Dendritic cell treated with granulocyte-macrophage colony-stimulating factor and Interleukin-4, amounts not matched to agents 40 ng/mL and 50 ng/mL, for 4 days (primary cell): ENCODE results near the gene GNG14.

Experiments
- H3K27ac Mint-ChIP-seq: one replicate; pipeline ENCODE4 v1.8.0; 2022; ENCODE audit warnings: mild to moderate bottlenecking, mixed read lengths
- H3K27me3 Mint-ChIP-seq: one replicate; pipeline ENCODE4 v1.8.0; 2022; ENCODE audit warnings: mild to moderate bottlenecking, mixed read lengths
- H3K36me3 Mint-ChIP-seq: one replicate; pipeline ENCODE4 v1.8.0; 2022; ENCODE audit warnings: low read depth, mixed read lengths
- H3K4me1 Mint-ChIP-seq: one replicate; pipeline ENCODE4 v1.8.0; 2022; ENCODE audit warnings: low read depth, mixed read lengths
- H3K4me3 Mint-ChIP-seq: one replicate; pipeline ENCODE4 v1.8.0; 2022; ENCODE audit warnings: mild to moderate bottlenecking, moderate library complexity, mixed read lengths
- H3K9me3 Mint-ChIP-seq: one replicate; pipeline ENCODE4 v1.8.0; 2022; ENCODE audit warnings: mixed read lengths
- intact Hi-C: fragments of 100-400 bp; cut with micrococcal nuclease; formaldehyde crosslinking; loops from one replicate; pipeline ENCODE4 v1.15.0; 2022

Gene GNG14

DNA sequence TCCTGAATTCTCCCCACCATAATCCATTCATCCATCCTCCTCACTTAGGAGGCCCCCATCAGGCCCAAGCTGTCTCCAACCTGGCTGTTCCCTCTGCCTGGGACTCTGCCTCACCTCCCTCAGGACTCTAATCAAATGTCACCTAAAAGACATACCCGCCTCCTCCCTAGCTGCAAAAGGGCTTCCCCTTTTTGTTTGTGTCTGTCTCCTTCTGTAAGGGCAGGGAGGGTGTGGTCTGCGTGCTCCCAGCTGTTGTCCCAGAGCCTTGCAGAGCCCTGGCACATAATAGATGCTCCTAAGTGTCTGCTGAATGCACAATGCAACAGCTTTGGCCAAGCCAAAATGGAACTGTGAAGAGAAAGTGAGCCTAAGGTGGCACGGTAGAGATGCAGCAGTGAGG, 42.3 kb downstream of the GNG14 start:
- H3K4me3 Mint-ChIP-seq: no peak overlapping the region
- peaks cover 78% of the 10 kb centered on the region for H3K36me3 Mint-ChIP-seq
- intact Hi-C loops: no loop called here
- no peaks in the 10 kb centered on the region for H3K9me3 Mint-ChIP-seq
- H3K27ac Mint-ChIP-seq: peak overlapping the region; percentile 24
- peaks cover 41% of the 10 kb centered on the region for H3K4me1 Mint-ChIP-seq
- H3K27me3 Mint-ChIP-seq: no peaks in the 10 kb centered on the region

- no peak overlapping the region for H3K4me3 Mint-ChIP-seq
- intact Hi-C loops: no loop called here
Observed at GRCh38 chr19:12731337-12731736, 43.5 kb downstream of the GNG14 start.

GRCh38 chr19:12733369-12734214, 45.8 kb downstream of the GNG14 start:
- no peaks in the 10 kb centered on the region for H3K9me3 Mint-ChIP-seq
- H3K36me3 Mint-ChIP-seq: peaks cover 73% of the 10 kb centered on the region
- peaks cover 62% of the 10 kb centered on the region for H3K4me1 Mint-ChIP-seq
- H3K4me3 Mint-ChIP-seq: peak overlapping the region; percentile 94
- H3K27ac Mint-ChIP-seq: peak overlapping the region; percentile 98
- intact Hi-C loops: loop anchor here (1.0 kb wide), 1 partner anchor 11 kb away; no protein-coding TSS in a partner anchor
- no peaks in the 10 kb centered on the region for H3K27me3 Mint-ChIP-seq

More at GRCh38 chr19:12731337-12731736, 43.5 kb downstream of the GNG14 start:
- peaks cover 75% of the 10 kb centered on the region for H3K36me3 Mint-ChIP-seq
- H3K9me3 Mint-ChIP-seq: no peaks in the 10 kb centered on the region
- H3K4me1 Mint-ChIP-seq: peaks cover 41% of the 10 kb centered on the region
- no peak overlapping the region for H3K27ac Mint-ChIP-seq
- no peaks in the 10 kb centered on the region for H3K27me3 Mint-ChIP-seq

- H3K9me3 Mint-ChIP-seq: no peaks in the 10 kb centered on the region
- no peaks in the 10 kb centered on the region for H3K27me3 Mint-ChIP-seq
- H3K4me1 Mint-ChIP-seq: peaks cover 43% of the 10 kb centered on the region
- peak within 1 kb of the TSS; percentile 99 for H3K4me3 Mint-ChIP-seq
- H3K36me3 Mint-ChIP-seq: peaks cover 73% of the 10 kb centered on the region
- H3K27ac Mint-ChIP-seq: peak within 1 kb of the TSS; percentile 92
- intact Hi-C loops: no loop called here
Observed at GRCh38 chr19:12736995-12737834, 49.4 kb downstream of the GNG14 start, which contains the start of gene GET3. Gene GET3, plus strand, starts transcription at chr19:12737497. Its CDS starts 9 bp downstream, at chr19:12737506.

DNA sequence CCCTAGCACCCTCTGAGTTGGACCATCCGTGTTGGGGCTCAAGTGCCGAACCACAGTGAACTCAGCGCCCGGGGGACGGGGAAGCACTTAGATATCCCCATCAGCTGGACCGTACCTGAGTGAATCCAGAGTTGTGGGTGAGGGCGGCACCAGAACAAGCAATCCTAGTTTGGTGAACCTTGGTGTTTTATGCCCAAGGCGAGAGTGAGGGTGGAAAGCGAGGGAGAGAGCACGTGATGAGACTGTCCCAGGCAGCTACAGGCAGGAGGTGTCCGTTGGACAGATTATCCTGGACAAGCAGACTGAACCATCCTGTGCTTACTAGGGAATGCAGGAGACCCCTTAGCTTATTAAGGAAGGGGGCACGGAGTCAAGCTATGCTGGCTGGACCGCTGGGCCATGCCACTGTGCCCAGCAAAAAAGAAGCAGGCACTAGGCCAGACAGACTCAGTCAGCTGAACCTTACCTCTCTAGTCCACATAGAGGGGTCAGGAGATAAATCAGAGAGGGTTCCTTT, 50.1 kb downstream of the GNG14 start:
- Mint-ChIP-seq H3K9me3 (no peaks in the 10 kb centered on the region), H3K36me3 (peaks cover 73% of the 10 kb centered on the region), H3K4me1 (peaks cover 37% of the 10 kb centered on the region), H3K27me3 (no peaks in the 10 kb centered on the region), H3K4me3 (peak overlapping the region; percentile 99), H3K27ac (peak overlapping the region; percentile 92)
- intact Hi-C loops: no loop called here
